HG03060 (cell line): Measurements from ENCODE around the gene NF1.
"Not testable (repeated sequence)": the region's sequence is repeated elsewhere in the genome, so short reads cannot be mapped to it uniquely, and the experiment has no call there.

ENCODE experiments used
- ATAC-seq: cut with Tn5 transposase; IDR thresholded peaks from one replicate; pipeline ENCODE4 v1.9.1; 2021; ENCODE audit warnings: low read depth, moderate number of reproducible peaks; ENCODE audit not compliant: unreplicated experiment

The NF1 gene

GRCh38 chr17:31094600-31095235 is at the start of gene NF1:
TSS of gene NF1 (plus strand) at chr17:31094977. CDS start at chr17:31095310, 333 bp downstream.
- no peak for ATAC-seq

- not testable (repeated sequence) for ATAC-seq
These were observed 47.8 kb upstream of the NF1 start for GRCh38 chr17:31046856-31047425.

GRCh38 chr17:31048142-31048541 is 46.6 kb upstream of the NF1 start:
- ATAC-seq = no peak

- ATAC-seq = no peak
These were observed 46.0 kb upstream of the NF1 start for GRCh38 chr17:31048780-31049179.

- no peak for ATAC-seq
These were observed 43.8 kb upstream of the NF1 start for GRCh38 chr17:31050948-31051347.

- no peak for ATAC-seq
These were observed 43.3 kb upstream of the NF1 start for GRCh38 chr17:31051506-31051905.

- no peak for ATAC-seq
These were observed 42.4 kb upstream of the NF1 start for GRCh38 chr17:31052187-31052889.

- no peak for ATAC-seq
These were observed 41.7 kb upstream of the NF1 start for GRCh38 chr17:31053071-31053470.

GRCh38 chr17:31054761-31055160 is 40.0 kb upstream of the NF1 start:
- ATAC-seq = no peak

- no peak for ATAC-seq
These were observed 35.8 kb upstream of the NF1 start for GRCh38 chr17:31058976-31059375.

- no peak for ATAC-seq
These were observed 33.8 kb upstream of the NF1 start for GRCh38 chr17:31060791-31061550.

GRCh38 chr17:31061678-31062077 is 33.1 kb upstream of the NF1 start:
- ATAC-seq = no peak

- no peak for ATAC-seq
These were observed 32.4 kb upstream of the NF1 start for GRCh38 chr17:31062346-31062745.

- no peak for ATAC-seq
These were observed 30.1 kb upstream of the NF1 start for GRCh38 chr17:31064707-31065106.

GRCh38 chr17:31067691-31068184 is 27.0 kb upstream of the NF1 start:
- no peak for ATAC-seq

- no peak for ATAC-seq
These were observed 26.5 kb upstream of the NF1 start for GRCh38 chr17:31068291-31068690.

GRCh38 chr17:31072186-31072585 is 22.6 kb upstream of the NF1 start:
- ATAC-seq = no peak

- no peak for ATAC-seq
These were observed 21.4 kb upstream of the NF1 start for GRCh38 chr17:31073411-31073810.

- ATAC-seq = no peak
These were observed 19.8 kb upstream of the NF1 start for GRCh38 chr17:31074772-31075555.

GRCh38 chr17:31078290-31078689 is 16.5 kb upstream of the NF1 start:
- ATAC-seq = no peak
